ENCODE measurements around the gene CD22.

DNA sequence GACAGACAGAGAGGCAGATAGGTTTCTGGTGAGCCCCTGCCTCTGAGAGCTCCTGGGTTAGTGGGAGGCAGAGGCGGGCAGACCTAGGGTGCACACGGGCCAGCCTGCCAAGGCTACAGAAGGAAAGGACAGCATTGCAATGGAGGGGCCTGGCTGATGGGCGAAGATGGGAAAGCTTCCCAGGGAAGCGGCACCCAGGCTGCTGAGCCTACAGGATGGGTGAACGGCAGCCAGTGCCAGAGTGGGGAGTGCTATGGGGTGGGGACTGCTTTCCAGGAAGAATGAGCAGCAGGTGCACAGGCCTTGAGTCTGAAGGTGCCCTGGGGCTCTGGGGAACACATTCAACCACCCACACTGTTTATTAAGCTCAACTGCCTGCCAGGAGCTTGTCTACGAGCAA lies 37.7 kb upstream of the CD22 start:
- TF ChIP-seq SP1 (IDR thresholded peaks at IDR 0.05): no peak
- TF ChIP-seq BHLHE40 (IDR thresholded peaks at IDR 0.05; ENCODE audit: borderline replicate concordance): no peak
- TF ChIP-seq ARNT (IDR thresholded peaks at IDR 0.05): no peak
- no peak for TF ChIP-seq FOXK2 (IDR thresholded peaks at IDR 0.05)
- no peak for TF ChIP-seq FOXA1 (IDR thresholded peaks at IDR 0.05)
- TF ChIP-seq FOXM1 (IDR thresholded peaks at IDR 0.05; ENCODE audit: borderline replicate concordance): no peak
- TF ChIP-seq HDGF (IDR thresholded peaks at IDR 0.05; ENCODE audit: borderline replicate concordance): no peak
- no peak for TF ChIP-seq ELF4 (IDR thresholded peaks at IDR 0.05)
- TF ChIP-seq TARDBP (IDR thresholded peaks at IDR 0.05): no peak
- TF ChIP-seq NFRKB (IDR thresholded peaks at IDR 0.05): no peak
- no peak for TF ChIP-seq ZNF384 (IDR thresholded peaks at IDR 0.05)
- TF ChIP-seq CTBP1 (IDR thresholded peaks at IDR 0.05; ENCODE audit: borderline replicate concordance): no peak

Measured in HEK293T (cell line).